Lung (tissue), 12 donors: ENCODE measurements around the gene RNF7. TPM values are rescaled to one million over a fixed set of nuclear protein-coding genes. Genes with fewer than 3 reads are reported as not detected.
"Not testable (repeated sequence)": the region's sequence is repeated elsewhere in the genome, so short reads cannot be mapped to it uniquely, and the experiment has no call there.

Experiments
- ATAC-seq: fragments of 200-7000 bp; cut with Tn5 transposase; one replicate; pipeline ENCODE4 v1.9.1; 2020; ENCODE audit warnings: moderate number of reproducible peaks; ENCODE audit not compliant: insufficient read depth, low FRiP score
- DNase-seq, 3 donors: peaks; one replicate each; pipeline ENCODE4 v3.0.0-alpha.2; 2013 to 2017
- H3K27ac ChIP-seq, 2 donors: one replicate each; pipeline ENCODE4 v1.5.1; 2013; ENCODE audit warnings: mild to moderate bottlenecking in 2 of 2, moderate library complexity in 2 of 2, control low read depth in 1 of 2, inconsistent platforms in 1 of 2, low read depth in 1 of 2, low read length in 1 of 2
- H3K27me3 ChIP-seq, 3 donors: one replicate each; pipeline ENCODE4 v1.5.1; 2013; ENCODE audit warnings: low read length in 2 of 3; ENCODE audit not compliant: control insufficient read depth in 3 of 3, insufficient read depth in 3 of 3
- H3K36me3 ChIP-seq, 4 donors: one replicate each; pipeline ENCODE4 v1.5.1; 2013; ENCODE audit warnings: low read length in 4 of 4, mild to moderate bottlenecking in 1 of 4, moderate library complexity in 1 of 4; ENCODE audit not compliant: control insufficient read depth in 4 of 4, insufficient read depth in 4 of 4
- H3K4me1 ChIP-seq, 5 donors: one replicate each; pipeline ENCODE4 v1.5.1; 2013; ENCODE audit warnings: low read length in 5 of 5, mild to moderate bottlenecking in 2 of 5, moderate library complexity in 1 of 5; ENCODE audit not compliant: control insufficient read depth in 5 of 5, insufficient read depth in 5 of 5
- H3K4me3 ChIP-seq: one replicate; pipeline ENCODE4 v1.5.1; 2013; ENCODE audit warnings: mild to moderate bottlenecking, control low read depth, moderate library complexity
- H3K9ac ChIP-seq, 2 donors: one replicate each; pipeline ENCODE4 v1.5.1; 2013; ENCODE audit warnings: low read length in 2 of 2, control low read depth in 1 of 2; ENCODE audit not compliant: insufficient read depth in 1 of 2
- H3K9me3 ChIP-seq, 4 donors: one replicate each; pipeline ENCODE4 v1.5.1; 2013; ENCODE audit warnings: low read length in 3 of 4, mild to moderate bottlenecking in 1 of 4, moderate library complexity in 1 of 4; ENCODE audit not compliant: control insufficient read depth in 4 of 4, insufficient read depth in 3 of 4
- WGBS, 2 donors: extraction: QIAGEN DNeasy Blood & Tissue Kit; methylation state at CpG; one replicate each; pipeline ENCODE4 v1.1.7; 2013; 5-methylcytosine and 5-hydroxymethylcytosine counted together
- polyA plus RNA-seq, 2 donors: library from polyadenylated mRNA; stranded (reverse); fragments of 200-250 nt; gene quantifications; one replicate each; pipeline ENCODE4 v1.2.1, GENCODE V29; 2013
- total RNA-seq, 2 donors: library from RNA; depleted of rRNA in 1 of 2; stranded (reverse); fragments of >200 nt in 1 of 2; gene quantifications; one replicate each; pipeline ENCODE4 v1.2.1, GENCODE V29; 2014 to 2021
- TF ChIP-seq, protein P1 (sequence below): IDR thresholded peaks from 2 replicates; pipeline ENCODE4 v1.5.1; 2012; ENCODE audit warnings: mild to moderate bottlenecking; ENCODE audit errors: control extremely low read depth, extremely low read depth
- donor health status: control.
- donor health status: control.
- donor health status: Bipolar disorder and iron deficiency.
- donor health status: healthy.
- donor health status: DM: yes; HTN: yes; CAD: no.

RNF7 gene
- total and polyA plus RNA-seq, 4 donors: 41.0 to 180 (median 86.2) TPM

DNA sequence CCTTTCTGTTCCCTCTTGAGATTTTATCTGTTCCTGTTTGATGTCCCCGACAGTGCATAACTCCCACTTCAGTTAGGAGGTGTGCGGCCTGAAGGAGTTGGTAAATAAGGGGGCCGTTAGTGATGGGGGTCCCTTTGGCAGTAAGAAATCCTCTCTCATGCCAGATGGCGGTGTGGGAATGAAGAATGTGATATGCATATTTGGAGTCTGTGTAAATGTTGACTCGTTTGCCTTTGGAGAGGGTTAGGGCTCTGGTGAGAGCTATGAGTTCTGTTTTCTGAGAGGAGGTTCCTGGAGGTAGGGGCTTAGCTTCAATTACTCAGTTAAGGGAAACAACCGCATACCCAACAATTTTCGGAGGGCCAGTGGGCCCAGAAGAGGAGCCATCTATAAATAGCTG is 38.8 kb upstream of the RNF7 start:
- WGBS, 2 donors: 58 to 76% methylated on average over 7 of the region's 7 CpGs
- TF ChIP-seq, protein P1, sequence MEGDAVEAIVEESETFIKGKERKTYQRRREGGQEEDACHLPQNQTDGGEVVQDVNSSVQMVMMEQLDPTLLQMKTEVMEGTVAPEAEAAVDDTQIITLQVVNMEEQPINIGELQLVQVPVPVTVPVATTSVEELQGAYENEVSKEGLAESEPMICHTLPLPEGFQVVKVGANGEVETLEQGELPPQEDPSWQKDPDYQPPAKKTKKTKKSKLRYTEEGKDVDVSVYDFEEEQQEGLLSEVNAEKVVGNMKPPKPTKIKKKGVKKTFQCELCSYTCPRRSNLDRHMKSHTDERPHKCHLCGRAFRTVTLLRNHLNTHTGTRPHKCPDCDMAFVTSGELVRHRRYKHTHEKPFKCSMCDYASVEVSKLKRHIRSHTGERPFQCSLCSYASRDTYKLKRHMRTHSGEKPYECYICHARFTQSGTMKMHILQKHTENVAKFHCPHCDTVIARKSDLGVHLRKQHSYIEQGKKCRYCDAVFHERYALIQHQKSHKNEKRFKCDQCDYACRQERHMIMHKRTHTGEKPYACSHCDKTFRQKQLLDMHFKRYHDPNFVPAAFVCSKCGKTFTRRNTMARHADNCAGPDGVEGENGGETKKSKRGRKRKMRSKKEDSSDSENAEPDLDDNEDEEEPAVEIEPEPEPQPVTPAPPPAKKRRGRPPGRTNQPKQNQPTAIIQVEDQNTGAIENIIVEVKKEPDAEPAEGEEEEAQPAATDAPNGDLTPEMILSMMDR: no peak
- no peaks in the 10 kb centered on the region for H3K9me3 ChIP-seq
- peaks cover 0 to 15% (median 4%) of the 10 kb centered on the region in 5 donors for H3K4me1 ChIP-seq
- DNase-seq (peak; percentile 39 to 59 (median 40)), ATAC-seq (no peak)
- H3K9ac ChIP-seq: no peak overlapping the region
- no peak overlapping the region for H3K27ac ChIP-seq
- H3K27me3 ChIP-seq: no peaks in the 10 kb centered on the region
- no peaks in the 10 kb centered on the region for H3K36me3 ChIP-seq
- no peak overlapping the region for H3K4me3 ChIP-seq

- TF ChIP-seq, protein P1: no peak
- no peaks in the 10 kb centered on the region for H3K27me3 ChIP-seq
- ATAC-seq (no peak), DNase-seq (peak in 2 of 3 donors; percentile 39 to 65)
- no peaks in the 10 kb centered on the region for H3K36me3 ChIP-seq
- no peak overlapping the region for H3K9ac ChIP-seq
- no peak overlapping the region for H3K27ac ChIP-seq
- 56 to 65% methylated on average over 6 of the region's 6 CpGs for WGBS, 2 donors
- H3K4me3 ChIP-seq: no peak overlapping the region
- peaks cover 0 to 15% (median 4%) of the 10 kb centered on the region in 5 donors for H3K4me1 ChIP-seq
- H3K9me3 ChIP-seq: no peaks in the 10 kb centered on the region
Observed at GRCh38 chr3:141699897-141700296, 38.2 kb upstream of the RNF7 start.

GRCh38 chr3:141703367-141703766 is 34.7 kb upstream of the RNF7 start:
- H3K9me3 ChIP-seq, ATAC-seq, H3K27ac ChIP-seq, H3K36me3 ChIP-seq, H3K27me3 ChIP-seq, H3K9ac ChIP-seq, H3K4me3 ChIP-seq, DNase-seq: not testable (repeated sequence)
- peaks cover 0 to 19% (median 5%) of the 10 kb centered on the region in 5 donors for H3K4me1 ChIP-seq
- WGBS, 2 donors: 54 to 79% methylated on average over 3 of the region's 3 CpGs

DNA sequence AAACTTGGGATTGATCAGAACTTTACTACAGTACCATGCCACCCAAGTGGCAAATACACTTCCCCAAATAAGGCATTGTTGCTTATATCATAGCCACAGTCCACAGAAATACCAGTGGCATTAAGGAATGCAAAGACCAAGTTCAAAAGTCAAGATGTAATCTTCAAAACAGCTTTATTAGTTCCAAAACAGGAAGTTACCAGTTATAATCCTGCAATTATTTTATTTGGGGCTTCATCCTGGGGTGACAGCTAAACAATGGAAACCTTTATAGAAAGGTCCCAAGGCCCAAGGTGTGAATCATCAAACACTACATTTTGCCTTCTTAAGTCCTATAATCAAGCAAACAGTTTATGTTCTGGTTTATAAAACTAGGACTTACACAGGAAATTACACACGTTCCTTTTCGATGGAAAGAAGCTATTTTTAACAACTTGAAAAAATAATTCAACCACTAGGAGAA is 30.3 kb upstream of the RNF7 start:
- H3K9me3 ChIP-seq: no peaks in the 10 kb centered on the region
- H3K27me3 ChIP-seq: no peaks in the 10 kb centered on the region
- H3K36me3 ChIP-seq: no peaks in the 10 kb centered on the region
- no peak overlapping the region for H3K9ac ChIP-seq
- DNase-seq: no peak
- TF ChIP-seq, protein P1: no peak
- no peak overlapping the region for H3K27ac ChIP-seq
- H3K4me1 ChIP-seq: peaks cover 0 to 11% (median 5%) of the 10 kb centered on the region in 5 donors
- WGBS, 2 donors: 9 to 25% methylated on average over 2 of the region's 2 CpGs
- no peak for ATAC-seq
- no peak overlapping the region for H3K4me3 ChIP-seq
